GM10248 (cell line): ENCODE measurements around the gene AGK.

ENCODE experiments used
- CTCF ChIA-PET: fragments of 300-600 bp; sonication (Branson Sonifier 250); formaldehyde crosslinking; extraction: SDS; loops from one replicate; lab custom pipeline; 2021; ENCODE audit warnings: antibody characterized with exemption; lab: Yijun Ruan, JAX
- POLR2A ChIA-PET: fragments of 350-650 bp; sonication (Branson Sonifier 250); formaldehyde crosslinking; extraction: SDS; loops from one replicate; lab custom pipeline; 2020; ENCODE audit warnings: antibody characterized with exemption; lab: Yijun Ruan, JAX
- DNase-seq: peaks from one replicate; pipeline ENCODE4 v3.0.0; 2012; ENCODE audit errors: extremely low spot score
- CTCF ChIP-seq: IDR thresholded peaks from 2 replicates; pipeline ENCODE4 v1.5.1; 2012; ENCODE audit warnings: mild to moderate bottlenecking, low read depth; ENCODE audit errors: extremely low read depth, missing control alignments, control extremely low read depth

AGK gene

DNA sequence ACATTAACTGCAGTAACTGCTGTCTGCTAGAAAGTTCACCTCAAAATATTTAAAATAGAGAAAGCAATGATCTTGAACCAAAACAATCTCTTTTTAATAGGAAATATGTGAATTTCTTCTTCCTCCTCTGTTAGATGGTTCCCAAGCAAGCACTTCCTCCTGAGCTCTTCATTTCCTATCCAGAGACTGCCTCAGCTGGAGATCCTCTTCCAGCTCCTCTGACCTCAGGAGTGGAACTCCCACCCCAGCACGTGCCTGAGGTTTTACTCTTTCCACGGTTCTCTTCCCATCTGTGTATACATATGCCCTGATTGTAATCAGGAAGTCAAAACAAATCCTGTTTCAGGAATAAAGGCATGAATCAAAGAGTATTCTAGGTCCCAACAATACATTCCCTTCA lies 145.1 kb downstream of the AGK start:
- ChIA-PET POLR2A (no interaction called here), CTCF (interaction anchor here (1.0 to 1.6 kb wide), 4 partner anchors 12 to 47 kb away, joined by 3 to 6 read pairs (median 4); partner anchors contain the start of genes SSBP1 and WEE2)
- no peak for DNase-seq
- no peak for TF ChIP-seq CTCF

GRCh38 chr7:141697211-141697871 lies 146.1 kb downstream of the AGK start:
- ChIA-PET POLR2A (no interaction called here), CTCF (interaction anchor here (1.4 kb wide), 1 partner anchor 23 kb away, joined by 3 read pairs; no protein-coding TSS in a partner anchor)
- DNase-seq = no peak
- no peak for TF ChIP-seq CTCF

- TF ChIP-seq CTCF = no peak
- CTCF ChIA-PET = interaction anchor here (0.7 to 3.8 kb wide), 7 partner anchors 11 to 87 kb away, joined by 3 to 13 read pairs (median 3); partner anchors contain the start of genes SSBP1 and WEE2
- POLR2A ChIA-PET = interaction anchor here (0.6 kb wide), 2 partner anchors 11 to 467 kb away, joined by 4 read pairs; no protein-coding TSS in a partner anchor
- DNase-seq = no peak
Measured at GRCh38 chr7:141698247-141699015, 147.2 kb downstream of the AGK start.

DNA sequence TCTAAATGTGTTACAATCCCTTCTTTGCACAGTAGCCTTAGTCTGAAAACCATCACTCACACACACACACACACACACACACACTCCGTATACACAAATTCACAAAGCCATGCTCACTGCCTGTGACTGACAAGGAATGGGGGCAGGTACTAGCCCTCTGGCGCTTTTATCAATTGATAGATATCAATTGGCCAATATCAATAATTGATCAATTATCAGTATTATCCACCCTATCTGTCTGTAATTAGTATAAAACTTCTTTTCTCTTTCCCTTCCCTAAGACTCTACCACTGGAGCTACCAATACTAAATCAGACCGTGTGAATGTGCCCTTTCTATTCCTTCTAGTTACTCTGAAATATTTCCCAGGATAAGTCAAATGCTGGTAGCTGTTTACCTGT lies 148.7 kb downstream of the AGK start:
- no peak for TF ChIP-seq CTCF
- CTCF ChIA-PET = interaction anchor here (1.0 to 3.8 kb wide), 5 partner anchors 9 to 86 kb away, joined by 3 to 13 read pairs (median 6); partner anchors contain the start of genes SSBP1 and WEE2
- POLR2A ChIA-PET = no interaction called here
- no peak for DNase-seq

DNA sequence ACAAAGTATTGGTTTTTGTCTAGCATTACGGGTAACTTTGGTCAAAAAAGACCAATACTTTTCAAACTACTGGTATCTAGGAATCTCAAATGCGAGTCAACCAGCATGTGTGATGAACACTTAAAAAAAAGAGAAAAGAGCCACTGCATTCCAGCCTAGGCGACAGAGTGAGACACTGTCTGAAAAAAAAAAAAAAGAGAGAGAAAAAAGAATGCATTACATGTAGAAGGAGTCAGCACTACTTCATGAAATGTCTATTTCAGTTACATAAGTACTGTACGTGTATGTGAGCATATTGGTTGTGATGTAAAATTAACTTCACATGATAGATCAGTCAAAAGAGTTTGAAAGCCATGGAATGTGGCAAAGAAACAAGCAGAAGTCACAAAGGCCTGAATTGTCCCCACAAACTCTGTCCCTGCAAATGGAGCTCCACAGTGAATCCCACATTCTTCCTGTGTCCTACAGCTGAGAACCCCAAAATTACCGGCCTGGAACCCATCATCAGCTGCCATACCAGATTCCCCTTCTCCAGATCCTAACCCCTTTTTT lies 149.2 kb downstream of the AGK start:
- no peak for DNase-seq
- no peak for TF ChIP-seq CTCF
- POLR2A ChIA-PET = no interaction called here
- CTCF ChIA-PET = interaction anchor here (1.0 to 3.8 kb wide), 7 partner anchors 9 to 85 kb away, joined by 3 to 13 read pairs (median 6); partner anchors contain the start of genes SSBP1 and WEE2

DNA sequence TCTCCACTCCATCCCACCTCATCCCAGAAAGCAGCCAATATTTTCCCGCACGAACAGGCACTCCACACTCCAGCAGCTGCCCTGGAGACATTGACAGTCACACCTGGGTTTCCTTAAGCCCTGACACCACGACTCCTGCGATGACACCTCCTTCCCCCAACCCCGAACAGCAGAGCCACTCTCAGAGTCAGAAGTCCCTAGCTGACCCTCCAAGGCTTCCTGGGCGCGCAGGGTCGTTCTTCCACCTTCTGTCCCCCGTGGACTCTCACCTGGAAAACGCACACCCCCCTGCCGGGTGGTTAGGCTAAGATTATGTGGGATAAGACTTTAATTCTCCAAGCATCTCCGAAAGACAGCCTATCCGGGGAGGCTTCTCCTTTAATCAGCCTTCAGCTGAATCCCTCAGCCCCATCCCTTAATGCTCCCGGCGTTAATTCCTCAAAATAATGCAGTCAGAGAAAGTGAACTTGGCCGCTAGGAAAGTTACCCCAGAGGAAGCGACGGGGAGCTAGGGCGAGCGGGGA lies 149.7 kb downstream of the AGK start:
- ChIA-PET CTCF (interaction anchor here (1.1 to 3.8 kb wide), 9 partner anchors 9 to 51 kb away, joined by 3 to 13 read pairs (median 5); partner anchors contain the start of genes SSBP1 and WEE2), POLR2A (interaction anchor here (0.6 kb wide), 1 partner anchor 89 kb away, joined by 3 read pairs; the partner anchor contains the start of gene TAS2R5)
- no peak for TF ChIP-seq CTCF
- no peak for DNase-seq
